GM19468 (cell line): ENCODE results near the gene RRBP1.

Source experiments
- ATAC-seq: cut with Tn5 transposase; IDR thresholded peaks from one replicate; pipeline ENCODE4 v1.9.1; 2021; ENCODE audit warnings: mild to moderate bottlenecking, moderate library complexity, moderate number of reproducible peaks; ENCODE audit not compliant: unreplicated experiment; ENCODE audit errors: extremely low read depth

RRBP1 gene

GRCh38 chr20:17590245-17590644 lies 91.8 kb downstream of the RRBP1 start:
- ATAC-seq, result no peak

- no peak for ATAC-seq
Measured at GRCh38 chr20:17589161-17589834, 92.7 kb downstream of the RRBP1 start.

GRCh38 chr20:17587824-17588223 lies 94.2 kb downstream of the RRBP1 start:
- ATAC-seq, result no peak

DNA sequence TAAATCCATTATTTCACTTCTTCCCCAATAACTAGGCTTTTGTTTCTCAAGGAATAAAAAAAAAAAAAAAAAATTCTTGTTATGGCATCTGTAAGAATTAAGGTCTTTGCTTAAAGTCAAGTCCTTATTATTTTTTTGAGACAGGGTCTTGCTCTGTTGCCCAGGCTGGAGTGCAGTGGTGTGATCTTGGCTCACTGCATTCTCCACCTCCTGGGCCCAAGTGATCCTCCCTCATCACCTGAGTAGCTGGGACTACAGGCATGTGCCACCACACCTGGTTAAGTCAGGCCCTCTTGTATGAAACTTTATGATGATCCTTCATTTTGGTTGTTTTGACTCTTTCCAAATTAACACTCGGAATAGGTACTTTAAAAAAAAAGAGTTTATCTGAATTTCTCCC lies 94.9 kb downstream of the RRBP1 start:
- no peak for ATAC-seq

DNA sequence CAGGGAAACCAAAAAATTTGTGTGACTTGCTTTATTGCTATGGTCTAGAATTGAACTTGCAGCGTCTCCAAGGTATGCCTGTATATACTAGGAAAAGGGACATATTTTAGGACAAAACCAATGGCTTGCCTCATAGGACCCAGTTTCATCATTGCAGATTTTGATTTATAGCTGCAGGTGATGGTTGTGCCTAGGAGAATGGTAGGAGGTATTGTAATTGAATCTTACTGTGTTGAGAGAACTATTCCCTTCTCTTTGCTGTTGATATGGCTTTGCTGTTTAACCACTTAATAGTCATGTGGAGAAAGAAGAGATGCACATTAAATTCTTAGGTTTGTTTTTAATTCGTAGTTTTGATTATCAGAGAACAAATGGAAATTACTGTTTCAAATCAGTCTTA lies 95.8 kb downstream of the RRBP1 start:
- ATAC-seq, result no peak

DNA sequence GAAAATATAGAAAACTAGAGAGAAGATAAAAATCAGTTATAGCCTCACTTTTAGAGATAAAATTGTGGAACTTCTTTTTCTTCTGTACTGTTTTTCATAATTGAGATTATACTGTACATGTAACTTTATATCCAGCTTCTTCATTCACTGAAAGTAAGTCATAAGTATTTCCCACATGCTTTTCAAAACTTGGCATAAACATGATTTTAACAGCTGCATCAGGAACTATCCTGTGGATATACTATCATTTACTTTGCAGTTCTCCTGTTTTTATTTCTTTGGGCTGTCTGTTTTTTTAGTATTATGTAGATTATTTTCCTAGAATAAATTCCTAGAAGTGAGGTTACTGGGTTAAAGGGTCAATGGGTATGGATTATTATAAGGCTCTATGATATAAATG lies 97.4 kb downstream of the RRBP1 start:
- ATAC-seq, result no peak

- no peak for ATAC-seq
Measured at GRCh38 chr20:17583126-17583525, 98.9 kb downstream of the RRBP1 start.

DNA sequence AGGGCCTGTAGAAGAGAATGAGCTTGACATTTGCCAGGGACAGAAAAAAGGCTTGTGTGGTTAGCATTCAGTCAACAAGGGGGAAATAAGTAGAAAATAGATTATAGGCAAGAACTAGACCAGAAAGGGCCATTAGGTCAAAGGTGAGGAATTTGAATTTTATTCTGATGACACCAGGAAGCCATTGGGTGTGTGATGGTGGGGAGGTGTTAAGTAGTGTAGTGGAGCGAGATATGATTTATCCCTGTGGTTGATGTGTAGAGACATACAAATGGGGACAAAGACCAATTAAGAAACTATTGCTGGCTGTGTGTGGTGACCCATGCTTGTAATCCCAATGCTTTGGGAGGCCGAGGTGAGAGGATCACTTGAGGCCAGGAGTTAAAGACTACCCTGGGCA lies 101.1 kb downstream of the RRBP1 start:
- no peak for ATAC-seq

GRCh38 chr20:17579369-17580039 lies 102.5 kb downstream of the RRBP1 start:
- ATAC-seq, result no peak

DNA sequence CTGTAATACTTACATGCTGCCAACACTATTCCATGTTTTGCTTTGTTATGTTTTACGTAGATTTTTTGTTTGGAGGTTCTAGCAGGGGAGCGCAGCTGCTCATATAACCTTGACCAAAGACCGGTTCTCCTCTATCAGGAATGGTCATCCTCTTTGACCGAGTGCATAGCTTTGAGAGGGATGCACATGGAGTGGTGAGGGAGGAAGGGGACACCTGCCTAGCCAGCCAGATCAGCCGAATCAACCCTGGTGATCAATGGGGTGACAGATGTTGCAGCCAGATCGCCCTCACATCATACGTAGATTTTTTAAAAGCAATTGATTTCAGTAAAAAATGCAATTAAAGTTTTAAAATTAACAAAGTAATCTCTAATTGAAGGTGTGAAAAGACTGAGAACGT lies 105.8 kb downstream of the RRBP1 start:
- no peak for ATAC-seq

DNA sequence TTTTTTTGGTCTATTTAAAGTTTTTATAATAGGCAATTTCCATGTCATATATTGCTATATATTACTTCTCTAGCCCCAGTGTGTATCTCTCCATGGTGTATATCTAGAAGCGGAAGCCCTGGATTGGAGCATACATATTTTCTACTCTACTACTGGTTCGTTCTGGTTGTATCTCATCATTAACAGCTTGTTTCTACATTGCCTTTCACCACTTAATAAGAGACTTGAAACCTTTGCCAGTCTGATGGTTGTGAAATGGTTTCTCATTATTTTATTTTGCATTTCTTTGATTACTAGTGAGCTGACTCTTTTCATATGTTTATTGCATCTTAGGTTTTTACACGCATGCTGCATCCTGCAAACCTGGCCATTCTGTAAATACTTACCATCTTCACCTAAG lies 108.6 kb downstream of the RRBP1 start:
- ATAC-seq, result no peak

- ATAC-seq, result no peak
Measured at GRCh38 chr20:17572034-17572638, 109.9 kb downstream of the RRBP1 start.

DNA sequence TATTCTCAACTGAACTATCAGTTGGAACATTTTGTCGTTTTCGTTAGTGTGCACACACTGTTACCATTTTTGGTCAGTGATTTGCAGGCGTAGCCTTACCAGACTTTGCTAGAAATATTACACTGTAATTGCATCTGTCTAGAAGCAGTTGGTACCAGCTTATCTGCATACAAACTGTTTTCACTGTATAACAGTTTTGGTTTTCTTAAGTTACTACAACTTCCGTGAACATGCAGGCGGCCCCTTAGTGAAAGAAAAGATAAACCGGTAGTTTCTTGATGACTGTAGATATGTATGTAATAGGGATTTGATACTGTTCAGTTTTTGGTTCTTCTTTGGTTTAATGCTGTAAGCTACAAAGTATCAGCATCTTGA lies 110.9 kb downstream of the RRBP1 start:
- no peak for ATAC-seq

GRCh38 chr20:17570347-17571152 lies 111.5 kb downstream of the RRBP1 start:
- no peak for ATAC-seq

GRCh38 chr20:17569616-17570346 lies 112.3 kb downstream of the RRBP1 start, which contains the start of gene DSTN:
DSTN (plus strand) TSS chr20:17570075; CDS start chr20:17570209, 134 bp downstream.
- ATAC-seq, result peak; percentile 68

DNA sequence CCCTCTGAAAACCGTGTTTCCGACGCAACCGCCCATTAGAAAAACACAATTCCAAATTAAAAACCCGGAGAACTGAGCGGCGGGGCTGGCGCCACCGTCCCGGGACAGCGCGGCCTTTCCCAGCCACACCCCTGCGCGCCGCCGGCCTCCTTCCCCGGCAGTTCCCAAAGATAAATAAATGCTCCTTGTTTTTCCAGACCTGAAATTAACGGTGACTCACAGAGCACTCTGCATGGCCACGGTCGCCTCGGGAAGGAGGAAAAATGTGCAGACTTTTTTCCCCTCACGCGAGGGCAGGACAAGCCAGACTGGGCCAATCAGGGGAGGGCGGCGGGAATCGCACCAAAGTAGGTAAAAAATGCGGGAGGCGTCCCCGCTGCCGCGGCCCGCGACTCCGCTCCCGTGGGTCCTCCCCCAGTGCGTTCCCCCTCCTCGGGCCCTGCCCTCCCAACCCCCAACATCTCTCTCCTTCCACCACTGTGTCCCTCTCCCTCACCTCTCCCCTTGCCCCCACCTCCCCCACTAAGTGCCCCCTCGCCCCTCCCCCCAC lies 113.0 kb downstream of the RRBP1 start:
- no peak for ATAC-seq

GRCh38 chr20:17568045-17568788 lies 113.8 kb downstream of the RRBP1 start:
- ATAC-seq, result no peak

- ATAC-seq, result no peak
Measured at GRCh38 chr20:17566345-17566744, 115.7 kb downstream of the RRBP1 start.

- ATAC-seq, result no peak
Measured at GRCh38 chr20:17565169-17565845, 116.7 kb downstream of the RRBP1 start.
